ENCODE data around the gene MAML3.

MAML3 gene

DNA sequence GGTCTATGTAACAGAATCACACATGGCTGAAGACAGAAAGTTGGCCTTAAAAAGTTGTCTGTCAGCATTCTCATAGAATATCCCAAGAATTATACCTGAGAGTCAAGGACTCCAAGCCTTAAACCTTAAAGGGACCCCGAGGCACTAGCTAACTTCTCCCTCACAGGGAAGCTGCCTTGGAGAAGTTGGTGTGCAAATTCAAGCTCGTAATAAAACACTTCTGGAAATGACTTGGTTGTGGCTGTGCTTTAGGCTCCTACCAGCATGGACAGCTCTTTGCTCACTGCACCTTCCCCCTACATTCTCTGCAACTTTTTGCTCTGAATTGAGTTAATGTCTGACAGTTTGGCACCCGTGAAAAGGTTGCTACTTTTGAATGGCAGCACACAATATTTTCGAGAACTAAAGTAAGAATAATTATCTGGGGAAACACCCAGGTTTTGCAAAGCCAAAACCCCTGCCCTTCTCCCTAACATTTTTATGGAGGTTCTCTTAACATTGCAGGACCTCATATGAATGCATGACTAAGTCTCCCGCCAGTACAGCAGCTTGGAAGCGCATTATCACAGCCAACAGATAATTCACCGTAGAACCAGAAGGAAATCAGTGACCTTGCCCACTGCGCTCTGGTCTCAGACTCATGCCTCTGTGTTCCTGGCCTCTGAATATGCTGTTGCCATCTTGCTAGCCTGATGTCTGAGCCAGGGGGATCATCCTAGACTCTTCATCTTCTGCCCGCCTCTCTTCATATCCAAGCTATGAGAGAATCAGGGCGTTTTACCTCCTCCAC lies 397.4 kb downstream of the MAML3 start:
- DNase-seq (ENCODE audit: low read depth in 2 of 2): no peak

DNA sequence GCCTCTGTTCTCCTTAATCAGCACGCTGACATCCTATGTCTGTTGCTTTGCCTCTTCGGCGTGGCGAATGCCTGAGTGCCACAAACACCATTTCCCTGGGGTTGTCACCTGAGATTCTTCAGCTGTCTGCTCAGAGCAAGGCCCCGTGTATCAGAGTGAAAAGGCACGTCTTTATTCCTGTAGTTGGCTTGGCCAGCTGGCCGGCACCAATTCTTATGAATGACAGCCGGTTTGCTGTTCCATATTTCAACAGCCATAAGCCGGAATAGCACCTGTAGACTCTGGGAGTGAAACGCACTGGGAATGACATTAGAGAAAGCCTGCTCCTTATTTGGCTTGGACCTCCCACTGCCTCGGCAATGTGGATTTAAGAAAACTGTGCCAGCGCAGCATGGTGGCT lies 399.0 kb downstream of the MAML3 start:
- no peak for DNase-seq (ENCODE audit: low read depth in 2 of 2)

DNA sequence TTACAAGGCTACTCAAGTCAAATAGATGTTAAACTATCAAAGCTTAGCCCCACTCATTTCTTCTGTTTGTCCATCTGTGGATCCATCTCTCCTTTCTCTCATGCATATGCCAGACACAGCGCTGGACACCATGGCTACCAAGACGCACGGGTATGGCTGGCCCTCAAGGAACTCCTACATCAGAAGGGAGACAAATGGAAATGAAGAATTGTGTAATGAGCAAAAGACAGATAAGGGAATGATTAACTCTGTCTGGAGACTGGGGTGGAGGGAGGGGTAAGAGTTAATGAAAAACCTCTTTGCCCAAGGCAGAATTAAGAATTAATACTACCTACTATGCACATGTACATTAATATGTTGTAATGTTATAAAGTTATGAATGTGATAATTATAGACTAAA lies 400.3 kb downstream of the MAML3 start:
- DNase-seq (ENCODE audit: low read depth in 2 of 2): no peak

DNA sequence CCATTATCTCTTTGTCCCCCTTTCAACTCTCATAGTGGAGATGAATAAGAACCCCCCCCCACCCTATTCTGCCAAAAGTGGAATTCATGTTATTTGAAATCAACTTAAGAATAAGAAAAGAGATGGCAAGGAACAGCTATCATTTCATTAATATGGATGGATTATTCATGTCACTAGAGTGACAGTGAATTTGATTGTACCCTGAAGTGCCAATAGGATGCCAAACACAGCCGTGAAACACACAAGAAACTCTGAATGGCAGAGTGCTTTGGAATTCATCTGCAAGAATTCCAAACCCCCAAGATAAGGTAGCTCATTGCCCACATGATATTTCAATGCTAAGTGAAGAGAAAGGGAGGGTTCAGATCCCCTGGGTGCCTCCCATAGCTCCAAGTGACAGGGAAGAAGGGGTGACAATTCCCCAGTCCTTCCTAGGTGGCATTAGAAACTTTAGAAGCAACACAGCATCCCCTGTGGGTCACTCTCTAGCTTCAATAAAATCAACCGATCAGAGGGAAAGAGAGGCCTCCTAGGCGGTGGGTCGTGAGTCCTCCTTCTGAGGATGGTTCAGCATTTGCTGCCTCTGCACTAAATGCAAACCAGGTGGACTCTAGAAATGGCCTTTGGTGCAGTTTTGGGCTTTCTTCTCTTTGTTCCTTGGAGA lies 404.0 kb downstream of the MAML3 start:
- no peak for DNase-seq (ENCODE audit: low read depth in 2 of 2)

DNA sequence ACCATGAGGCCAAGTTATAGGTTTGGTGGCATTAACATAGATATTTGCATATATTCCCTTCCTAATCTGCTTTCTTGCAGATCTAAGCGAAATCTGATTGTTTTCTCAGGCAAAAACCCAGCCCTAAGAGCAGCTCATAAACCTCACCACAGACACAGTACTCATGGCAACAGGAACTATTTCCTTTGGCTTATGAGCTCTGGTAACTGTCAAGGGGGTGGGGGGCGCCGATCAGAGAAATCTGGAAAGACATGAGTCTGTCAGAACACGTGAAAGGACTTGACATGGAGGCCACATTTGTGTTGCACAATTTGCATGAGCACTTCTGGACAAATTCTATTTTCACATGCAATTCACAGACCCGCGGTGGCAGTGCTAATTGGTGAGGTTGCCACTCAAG lies 404.6 kb downstream of the MAML3 start:
- DNase-seq (ENCODE audit: low read depth in 2 of 2): no peak

DNA sequence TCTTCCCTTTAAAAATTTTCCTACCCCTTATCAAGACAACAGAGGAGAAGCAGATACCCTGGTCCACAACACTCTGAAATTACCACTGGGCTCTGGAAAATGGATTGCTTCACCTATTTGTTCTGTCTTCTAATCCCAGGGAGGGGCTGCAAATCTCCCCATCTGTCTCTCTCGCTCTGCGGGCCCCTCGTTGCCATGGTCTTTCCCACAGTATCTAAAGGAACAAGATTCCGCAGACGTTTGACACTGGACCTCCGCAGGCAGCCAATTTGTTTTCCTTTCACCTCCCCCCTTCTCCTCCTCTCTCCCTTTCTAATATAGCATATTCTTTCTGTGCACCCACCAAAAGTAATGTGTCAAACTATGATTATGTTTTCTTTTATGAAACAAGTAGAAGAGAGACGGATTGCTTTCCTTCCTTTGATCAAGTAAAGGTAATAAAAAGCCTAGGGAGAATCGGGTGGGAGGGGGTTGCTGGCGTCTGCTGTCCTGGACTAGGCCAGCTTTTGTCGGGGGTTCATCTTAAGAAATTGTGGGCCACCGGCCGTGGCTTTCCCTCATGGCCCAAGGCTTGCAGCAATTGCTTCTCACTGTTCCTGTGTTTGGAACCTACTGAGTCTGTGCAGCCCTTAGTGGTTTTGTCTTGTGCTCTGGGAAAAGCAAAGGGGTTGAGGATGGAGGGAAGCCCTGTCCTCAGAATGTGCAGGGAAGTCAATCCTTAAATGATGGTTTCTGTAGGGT lies 407.4 kb downstream of the MAML3 start:
- DNase-seq (ENCODE audit: low read depth in 2 of 2): no peak

DNA sequence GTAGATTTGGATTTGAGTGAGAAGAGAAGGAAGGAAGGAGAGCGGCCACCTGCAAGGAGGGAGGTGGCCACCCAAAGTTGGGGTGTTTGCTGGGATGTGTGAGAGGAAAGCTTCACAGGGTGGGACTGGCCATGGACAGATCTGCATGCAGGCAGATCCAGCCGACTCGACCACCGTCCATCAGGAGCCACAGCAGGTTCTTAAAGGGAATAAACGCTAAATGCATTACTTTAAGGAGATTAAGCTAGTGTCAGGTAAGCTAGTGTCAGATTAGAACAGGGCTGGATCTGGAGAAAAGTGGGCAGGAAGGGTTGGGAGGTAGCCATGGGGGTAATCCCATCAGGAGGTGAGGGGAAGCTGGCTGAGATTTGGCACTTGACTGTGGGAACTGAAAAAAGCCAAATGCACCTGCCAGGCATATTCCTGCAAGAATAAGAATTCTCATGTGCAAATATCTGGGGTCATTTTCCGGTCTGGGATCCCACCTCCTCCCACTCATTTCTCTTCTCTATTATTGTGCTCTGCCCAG lies 408.8 kb downstream of the MAML3 start:
- no peak for DNase-seq (ENCODE audit: low read depth in 2 of 2)

DNA sequence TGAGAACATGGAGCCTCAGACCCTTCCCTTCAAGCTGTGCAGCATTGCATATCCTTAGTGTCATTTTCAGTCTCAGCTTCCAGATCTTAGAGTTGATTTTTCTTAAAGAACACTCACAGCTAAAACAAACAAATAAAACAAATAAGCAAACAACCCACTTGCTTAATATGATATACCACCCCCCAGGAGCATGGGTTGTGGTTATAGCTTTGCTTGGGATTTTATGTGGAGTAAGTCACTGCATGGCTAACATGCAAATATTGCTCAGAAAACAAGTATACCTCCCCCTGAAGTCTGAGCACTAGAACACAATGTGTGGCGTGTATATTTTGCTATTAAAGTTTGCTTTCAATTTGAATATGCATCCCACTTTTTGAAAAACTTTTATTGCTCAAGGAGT lies 409.8 kb downstream of the MAML3 start:
- DNase-seq (ENCODE audit: low read depth in 2 of 2): no peak

DNA sequence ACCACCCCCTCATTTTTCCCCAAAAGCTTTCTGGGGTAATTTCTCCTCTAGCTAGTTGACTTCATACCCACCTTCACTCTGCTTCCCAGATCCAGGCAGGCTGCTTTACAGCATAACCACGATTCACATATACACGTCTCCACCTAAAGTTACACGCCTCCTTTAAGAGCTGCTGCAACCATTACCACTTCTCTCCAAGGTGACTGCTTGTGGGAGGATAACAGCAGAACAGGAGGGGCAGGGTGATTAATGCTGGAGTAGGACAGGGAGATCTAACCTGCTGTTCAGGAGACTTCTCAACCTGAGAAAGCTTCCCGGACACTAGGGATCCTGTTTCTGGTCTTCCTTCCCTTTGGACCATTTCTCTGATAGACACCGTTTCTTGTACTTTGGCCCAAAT lies 411.0 kb downstream of the MAML3 start:
- no peak for DNase-seq (ENCODE audit: low read depth in 2 of 2)

DNA sequence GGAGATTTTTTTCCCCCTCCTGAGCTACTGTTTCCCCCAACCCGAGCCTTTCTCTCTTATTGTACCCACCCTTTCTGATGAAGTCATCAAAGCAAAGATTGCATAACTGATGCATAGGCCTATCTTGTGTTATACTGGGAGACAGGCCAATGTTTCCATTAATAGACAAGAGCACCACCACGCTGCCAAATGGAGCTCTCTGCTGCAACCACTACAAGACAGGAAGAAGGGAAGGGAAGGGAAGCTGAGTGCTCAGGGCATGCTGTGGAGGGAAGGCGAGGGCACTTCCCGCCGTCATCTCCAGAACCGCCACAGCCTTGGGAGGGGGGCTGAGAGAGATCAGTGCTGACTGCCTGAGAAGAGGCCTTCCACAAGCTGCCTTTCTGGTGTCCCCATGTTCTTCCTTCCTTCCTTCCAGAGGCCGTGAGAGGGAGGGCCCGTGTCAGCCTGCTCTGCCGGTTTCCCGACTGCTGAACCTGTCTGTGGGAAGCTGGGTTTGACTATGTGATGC lies 413.4 kb downstream of the MAML3 start:
- DNase-seq (ENCODE audit: low read depth in 2 of 2): no peak

DNA sequence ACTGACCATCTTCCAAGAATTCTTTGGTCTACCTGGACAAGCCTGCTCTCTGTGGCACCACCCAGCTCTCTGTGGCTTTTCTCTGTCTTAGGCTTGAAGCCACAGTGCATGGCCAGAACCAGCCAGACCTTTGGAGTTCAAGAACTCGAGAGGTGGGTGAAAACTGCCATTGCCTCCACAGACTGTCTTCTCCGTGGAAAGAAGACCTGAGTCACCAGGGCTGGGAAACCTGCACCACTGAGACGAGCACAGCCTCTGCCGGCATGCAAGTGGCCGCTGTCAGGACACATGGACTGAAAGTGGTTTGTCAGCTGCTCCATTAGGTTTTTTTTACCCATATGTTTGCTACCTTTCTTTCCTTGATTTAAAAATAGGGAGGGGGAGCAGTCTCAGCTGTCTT lies 413.9 kb downstream of the MAML3 start:
- no peak for DNase-seq (ENCODE audit: low read depth in 2 of 2)

DNA sequence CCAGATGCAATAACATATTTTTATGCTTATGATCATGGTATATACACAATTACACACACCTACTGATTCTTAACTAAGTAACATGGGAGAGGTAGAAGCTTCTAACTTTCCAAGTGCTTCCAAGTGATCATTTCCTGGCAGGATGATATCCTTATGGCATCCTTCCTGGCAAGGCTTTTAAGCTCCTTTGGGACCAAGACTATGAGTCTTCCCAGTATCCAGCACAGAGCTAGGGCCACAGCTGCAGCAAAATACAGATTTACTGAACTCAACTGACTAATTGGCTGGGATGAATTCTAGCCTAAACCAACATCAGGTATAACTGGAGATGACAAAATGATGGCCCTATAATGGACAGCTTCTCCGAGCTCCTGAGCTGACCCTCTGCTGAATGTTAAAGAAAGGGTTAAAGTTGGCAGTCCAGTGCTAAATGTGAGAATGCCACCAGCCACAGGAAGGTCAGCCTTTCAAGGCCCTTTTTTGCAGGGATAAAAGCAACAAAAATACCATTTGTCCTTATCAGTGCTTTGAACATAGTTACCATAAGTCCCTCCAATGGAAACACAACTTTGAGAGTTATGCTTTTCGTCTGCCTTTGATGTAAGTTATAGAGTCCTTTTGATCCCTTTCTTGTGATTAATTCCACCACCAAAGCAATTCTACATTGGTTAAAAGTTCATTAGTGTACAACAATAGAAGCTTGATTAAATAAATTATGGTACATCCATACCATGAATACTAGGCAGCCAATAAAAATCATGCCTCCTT lies 415.0 kb downstream of the MAML3 start:
- DNase-seq (ENCODE audit: low read depth in 2 of 2): no peak

DNA sequence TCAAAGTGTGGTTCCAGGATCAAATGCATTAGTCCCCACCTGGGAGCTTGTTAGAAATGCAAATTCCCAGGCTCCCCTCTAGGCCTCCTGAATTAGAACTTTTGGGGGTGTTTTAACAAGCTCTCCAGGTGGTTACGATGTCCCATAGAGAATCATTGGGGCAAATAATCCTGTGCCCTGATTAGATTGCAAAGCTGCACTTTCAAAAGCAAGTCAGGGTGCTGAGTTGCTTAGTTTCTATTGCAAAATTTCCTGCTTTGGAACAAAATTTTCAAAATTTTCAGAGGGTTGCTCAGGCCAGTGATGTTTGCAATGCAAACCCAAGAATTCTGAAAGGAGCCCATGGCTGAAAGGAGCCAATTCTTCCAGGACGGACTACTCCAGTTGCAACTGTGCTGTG lies 417.3 kb downstream of the MAML3 start:
- no peak for DNase-seq (ENCODE audit: low read depth in 2 of 2)

DNA sequence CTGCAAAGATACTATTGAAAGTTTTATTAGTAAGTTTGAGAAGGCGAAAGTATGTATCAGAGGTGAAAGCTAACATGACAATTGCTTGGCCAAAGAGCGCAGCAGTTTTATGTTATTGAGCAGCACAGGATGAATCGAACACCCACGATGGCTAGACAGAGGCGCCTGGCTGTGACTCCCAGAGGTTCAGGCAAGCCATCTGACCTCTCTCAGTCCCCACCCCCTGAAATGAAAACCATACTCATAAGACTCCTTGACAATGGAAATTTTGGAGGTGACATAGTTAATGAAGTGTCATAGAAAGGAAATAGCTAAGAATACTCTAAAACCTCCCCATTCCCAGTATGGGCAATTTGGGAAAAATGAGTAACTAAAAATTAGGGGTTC lies 417.7 kb downstream of the MAML3 start:
- DNase-seq (ENCODE audit: low read depth in 2 of 2): no peak

DNA sequence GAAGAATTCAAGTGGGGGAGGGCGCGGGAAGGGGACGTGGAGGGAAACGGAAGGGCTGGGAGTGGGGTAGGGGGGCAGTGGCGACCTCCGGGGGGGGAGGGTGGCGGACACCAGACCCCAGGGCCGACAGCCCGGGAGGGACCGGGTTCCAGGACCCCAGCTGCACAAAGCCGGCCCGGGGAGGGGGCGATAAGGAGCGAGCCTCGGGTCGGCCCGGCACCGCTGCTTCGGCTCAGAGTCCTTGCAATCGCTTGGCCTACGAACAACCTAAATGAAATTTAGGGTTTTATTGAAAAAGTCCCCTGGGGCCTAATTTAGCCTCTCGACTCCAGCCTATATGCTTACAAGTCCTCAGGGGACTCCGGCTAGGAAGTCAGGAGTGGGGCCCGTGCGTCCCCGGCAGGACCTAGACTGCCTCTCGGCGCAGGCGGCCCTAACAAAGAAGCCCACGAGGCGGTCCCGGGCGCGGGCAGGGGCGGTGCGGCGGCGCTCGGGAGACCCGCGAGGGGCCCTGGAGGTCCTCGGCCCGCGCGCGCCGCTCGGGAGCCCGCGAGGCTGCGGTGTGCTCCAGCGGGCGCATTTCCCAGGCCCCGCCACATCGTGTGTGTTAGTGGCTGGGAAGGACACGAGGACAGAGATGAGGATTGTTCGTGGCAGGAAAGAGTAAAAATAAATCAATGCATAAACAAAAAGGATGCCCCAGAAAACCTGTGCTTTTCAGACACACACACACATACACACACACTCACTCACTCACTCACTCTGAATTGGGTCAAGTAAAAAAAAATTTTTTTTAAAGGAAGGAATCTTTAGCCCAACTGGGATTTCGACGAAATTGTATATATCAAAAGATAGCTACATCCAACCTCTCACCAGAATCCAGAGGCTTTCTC lies 418.4 kb downstream of the MAML3 start:
- DNase-seq (ENCODE audit: low read depth in 2 of 2): no peak

DNA sequence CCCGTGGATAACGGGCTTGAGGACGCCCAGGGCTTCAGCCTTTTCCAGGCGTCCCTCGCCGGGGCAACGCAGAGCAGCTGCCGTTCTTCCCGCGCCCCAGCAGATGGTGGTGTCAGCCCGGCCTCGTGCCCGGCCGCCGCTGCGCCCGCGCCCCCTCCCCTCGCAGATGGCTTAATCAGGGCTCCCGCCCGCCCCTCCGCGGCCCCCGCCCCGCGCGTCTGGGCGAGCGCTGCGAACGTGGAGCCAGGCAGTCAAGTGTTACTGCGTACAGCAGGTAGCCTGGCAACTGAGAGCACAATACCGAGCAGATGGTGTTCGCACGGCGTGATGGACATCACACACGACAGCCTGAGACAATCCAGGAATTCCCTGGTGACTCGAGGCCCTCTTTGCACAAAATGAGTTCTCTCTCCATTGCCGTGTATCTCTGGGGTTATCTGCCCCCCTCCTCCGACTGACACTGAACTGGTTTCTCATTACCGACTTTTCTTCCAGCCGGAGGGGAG lies 419.1 kb downstream of the MAML3 start:
- DNase-seq (ENCODE audit: low read depth in 2 of 2): peak; percentile 47 to 51

DNA sequence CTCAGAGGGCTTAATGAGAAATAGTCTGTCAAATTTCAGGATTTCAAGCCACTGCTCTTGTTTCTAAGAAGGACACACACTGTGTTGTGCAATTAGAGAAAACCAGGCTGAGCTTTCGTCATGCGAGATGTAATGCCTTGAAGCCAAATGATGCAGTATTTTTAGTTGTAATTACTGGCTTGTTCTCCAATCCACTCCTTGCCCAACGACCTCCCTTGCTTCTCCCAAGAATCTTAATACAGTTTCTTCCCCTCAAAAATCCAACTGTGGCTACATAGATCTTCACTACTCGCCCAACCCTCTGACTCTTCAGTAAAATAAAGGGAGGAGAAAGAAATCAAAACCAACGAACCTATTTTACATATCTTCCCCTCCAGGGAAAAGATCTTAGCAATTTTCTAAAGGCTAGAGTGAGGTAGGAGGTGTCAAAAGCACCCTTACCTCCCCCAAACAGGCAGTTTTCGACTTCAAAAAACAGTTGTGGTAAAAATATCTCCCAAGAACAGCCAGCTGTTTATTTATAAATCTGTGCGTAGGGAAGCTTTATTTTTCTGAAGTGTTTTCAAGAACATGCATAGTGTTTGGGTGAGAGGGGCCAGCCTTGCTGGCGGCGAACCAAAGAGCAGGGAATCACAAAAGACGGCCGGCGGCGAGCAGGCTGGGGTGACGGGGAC lies 419.6 kb downstream of the MAML3 start:
- no peak for DNase-seq (ENCODE audit: low read depth in 2 of 2)

DNA sequence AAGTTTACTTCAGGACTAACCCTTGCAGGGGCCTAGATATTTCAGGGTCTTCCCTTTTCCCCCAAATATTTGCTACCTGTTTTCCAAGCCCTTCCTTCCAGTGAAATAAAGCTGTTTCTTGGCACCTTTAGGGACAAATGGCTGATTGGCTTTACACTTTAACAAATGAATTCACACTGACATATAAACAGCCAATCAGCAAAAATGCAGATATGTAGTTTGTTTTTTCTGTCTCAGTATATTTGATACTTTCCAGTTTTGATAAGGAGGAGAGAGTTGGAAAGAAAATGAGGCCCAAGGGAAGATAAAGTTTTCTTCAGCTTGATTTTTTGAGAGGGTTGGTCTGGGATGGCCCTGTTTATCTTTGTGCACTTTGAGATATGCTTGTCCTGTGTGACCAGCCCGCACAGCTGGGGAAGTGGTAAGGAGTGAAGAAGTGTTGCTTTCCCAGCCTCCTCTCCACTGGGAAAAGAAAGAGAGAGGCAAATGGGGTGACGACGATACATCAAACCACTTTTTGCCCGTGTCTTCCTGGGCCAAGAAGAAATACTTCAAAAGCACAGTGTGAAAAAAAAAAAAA lies 420.9 kb downstream of the MAML3 start:
- no peak for DNase-seq (ENCODE audit: low read depth in 2 of 2)

DNA sequence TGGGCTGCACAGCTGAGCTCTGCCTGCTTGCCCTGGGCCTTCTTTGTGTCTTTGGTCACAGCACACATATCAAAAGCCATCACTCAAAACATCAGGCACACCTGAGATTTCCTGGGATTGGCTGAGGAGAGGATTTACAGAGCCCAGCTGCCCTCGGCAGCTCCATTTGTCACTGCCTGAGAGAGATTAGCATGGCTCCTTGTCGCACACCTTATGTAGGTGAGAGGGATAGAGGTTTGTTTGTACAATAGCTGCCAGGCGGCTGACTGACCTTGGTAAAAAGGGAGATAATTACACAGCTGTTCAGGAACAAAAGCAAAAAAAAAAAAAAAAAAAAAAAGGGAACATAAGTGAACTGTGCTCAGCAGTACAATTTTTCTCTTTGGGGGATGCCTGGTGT lies 425.1 kb downstream of the MAML3 start:
- DNase-seq (ENCODE audit: low read depth in 2 of 2): no peak

DNA sequence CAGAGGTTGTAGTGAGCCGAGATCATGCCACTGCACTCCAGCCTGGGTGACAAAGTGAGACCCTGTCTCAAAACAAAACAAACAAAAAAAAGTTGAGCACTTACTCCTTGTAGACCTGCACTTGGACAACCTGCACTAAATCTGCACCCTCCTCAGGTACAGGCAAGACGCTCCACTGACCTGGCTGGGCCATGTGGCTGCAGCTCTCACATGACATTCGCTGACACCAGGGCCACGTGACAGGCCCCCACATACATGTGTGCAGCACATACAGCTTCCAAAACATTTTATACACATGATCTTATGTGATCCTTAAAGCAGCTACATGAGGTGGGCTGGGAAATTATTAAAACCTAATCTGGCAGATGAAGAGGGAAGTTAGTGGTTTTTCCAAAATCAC lies 425.8 kb downstream of the MAML3 start:
- DNase-seq (ENCODE audit: low read depth in 2 of 2): no peak

All from stimulated activated CD4-positive, alpha-beta T cell treated with anti-CD3 and anti-CD28 coated beads, Interleukin-12 subunit alpha, Interleukin-12 subunit beta, amount 100 ng/mL, for 24 hours (primary cell).